Esophagus squamous epithelium (tissue), 4 donors: Measurements from ENCODE around the gene BRICD5.

Experiments used
- CTCF ChIP-seq, 6 experiments: fragments of 450-650 bp in 4 of 6; fragments of 200-600 bp in 2 of 6; sonication (generic) in 2 of 6; IDR thresholded peaks; one replicate each; pipeline ENCODE4 v1.5.1; 2016 to 2019; ENCODE audit warnings: antibody characterized with exemption in 6 of 6, mild to moderate bottlenecking in 4 of 6, moderate library complexity in 4 of 6
- POLR2A ChIP-seq, 4 donors: fragments of 450-650 bp; IDR thresholded peaks; one replicate each; pipeline ENCODE4 v1.6.1; 2017; ENCODE audit warnings: antibody characterized with exemption in 4 of 4, mild to moderate bottlenecking in 4 of 4, moderate library complexity in 3 of 4

- TF ChIP-seq CTCF (IDR thresholded peaks at IDR 0.05) (no peak), POLR2A (IDR thresholded peaks at IDR 0.05) (no peak)
Measured at GRCh38 chr16:2173916-2174315, 36.7 kb downstream of the BRICD5 start.
